ENCODE measurements around the gene LHX4. TPM values are rescaled to one million over a fixed set of nuclear protein-coding genes. Genes with fewer than 3 reads are reported as not detected.

Gene LHX4
- total and polyA plus RNA-seq, 2 of the 13 experiments (the other 11 are each of a cell fraction or from before 2014, with no cell fraction given) = 0.03 to 0.07 TPM

DNA sequence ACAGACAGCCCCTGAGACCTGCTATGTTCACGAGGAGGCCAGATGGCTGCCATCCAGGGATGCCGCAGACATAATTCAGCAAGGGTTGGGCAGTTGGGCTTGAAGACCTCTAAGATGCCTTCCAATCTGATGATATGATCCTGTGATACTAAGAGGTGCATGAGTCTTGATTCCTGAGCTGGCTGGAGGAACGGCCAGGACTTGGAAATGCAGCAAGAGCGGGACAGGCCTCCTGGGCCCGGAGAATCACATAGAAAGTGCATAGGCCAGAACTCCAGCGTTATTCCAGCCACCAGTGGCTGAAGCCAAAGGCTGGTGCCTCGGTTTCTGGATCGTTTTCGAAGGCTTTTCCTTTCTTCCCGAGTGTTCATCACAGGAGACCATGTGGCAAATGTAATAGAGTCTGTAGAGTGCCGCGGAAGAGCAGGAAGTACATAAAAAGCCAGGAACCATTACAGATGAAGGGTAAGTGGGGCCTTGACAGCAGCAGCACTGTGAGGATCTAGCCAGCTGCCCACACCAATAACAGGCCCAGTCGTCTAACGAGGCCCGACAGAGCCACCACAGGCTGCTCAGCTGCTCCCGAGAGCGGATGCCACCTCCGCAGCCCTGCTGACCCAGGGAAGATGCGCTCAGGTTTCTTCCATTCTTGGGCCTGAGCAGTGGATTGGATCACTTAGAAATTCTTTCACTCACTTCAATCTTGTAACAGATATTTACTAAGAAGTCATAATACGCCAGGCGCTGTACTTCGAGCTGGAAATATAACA lies 14.0 kb upstream of the LHX4 start:
- Histone ChIP-seq H3K79me2 (ENCODE audit: insufficient read depth, low read length) (no peaks in the 10 kb centered on the region), H3K9ac (ENCODE audit: insufficient read depth, low read depth, low read length) (no peak overlapping the region), H3K36me3 (replicated peaks in 1 of 2; ENCODE audit: control insufficient read depth in 1 of 2, insufficient read depth in 2 of 2, low read length in 2 of 2) (no peaks in the 10 kb centered on the region), H3K9me3 (ENCODE audit: low read length) (no peaks in the 10 kb centered on the region), H4K20me1 (ENCODE audit: insufficient read depth, low read length) (no peaks in the 10 kb centered on the region), H2AFZ (ENCODE audit: low read length) (no peak overlapping the region), H3K27me3 (ENCODE audit: control insufficient read depth in 1 of 2, insufficient read depth in 2 of 2, low read length in 2 of 2) (peaks cover 3 to 43% of the 10 kb centered on the region in 2 experiments; a peak in 4 of 5 replicates), H3K27ac (ENCODE audit: extremely low read length, insufficient read depth, low read length) (no peak overlapping the region), H3K4me1 (ENCODE audit: insufficient read depth, low read length) (no peaks in the 10 kb centered on the region), H3K4me3 (replicated peaks in 1 of 3; ENCODE audit: insufficient read depth in 1 of 3, low read depth in 2 of 3, low read length in 3 of 3) (no peak overlapping the region), H3K4me2 (ENCODE audit: low read depth, low read length) (no peak overlapping the region)
- ChIA-PET POLR2A (no interaction called here), CTCF (ENCODE audit: low intra/inter-chr PET ratio, low total read pairs) (no interaction called here)
- no peak for TF ChIP-seq POLR2AphosphoS5 (IDR thresholded peaks at IDR 0.05; ENCODE audit: low read depth, low read length)
- TF ChIP-seq, protein P1, sequence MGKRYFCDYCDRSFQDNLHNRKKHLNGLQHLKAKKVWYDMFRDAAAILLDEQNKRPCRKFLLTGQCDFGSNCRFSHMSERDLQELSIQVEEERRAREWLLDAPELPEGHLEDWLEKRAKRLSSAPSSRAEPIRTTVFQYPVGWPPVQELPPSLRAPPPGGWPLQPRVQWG (CRISPR knock-in tag; IDR thresholded peaks at IDR 0.05; ENCODE audit: borderline replicate concordance, low read depth) = no peak
- TF ChIP-seq, protein P2, sequence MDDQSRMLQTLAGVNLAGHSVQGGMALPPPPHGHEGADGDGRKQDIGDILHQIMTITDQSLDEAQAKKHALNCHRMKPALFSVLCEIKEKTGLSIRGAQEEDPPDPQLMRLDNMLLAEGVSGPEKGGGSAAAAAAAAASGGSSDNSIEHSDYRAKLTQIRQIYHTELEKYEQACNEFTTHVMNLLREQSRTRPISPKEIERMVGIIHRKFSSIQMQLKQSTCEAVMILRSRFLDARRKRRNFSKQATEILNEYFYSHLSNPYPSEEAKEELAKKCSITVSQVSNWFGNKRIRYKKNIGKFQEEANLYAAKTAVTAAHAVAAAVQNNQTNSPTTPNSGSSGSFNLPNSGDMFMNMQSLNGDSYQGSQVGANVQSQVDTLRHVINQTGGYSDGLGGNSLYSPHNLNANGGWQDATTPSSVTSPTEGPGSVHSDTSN (CRISPR knock-in tag; IDR thresholded peaks at IDR 0.05; ENCODE audit: borderline replicate concordance) = no peak
- TF ChIP-seq KLF11 (CRISPR knock-in tag; IDR thresholded peaks at IDR 0.05) = no peak
- TF ChIP-seq BORCS8-MEF2B (CRISPR knock-in tag; IDR thresholded peaks at IDR 0.05) = no peak
- TF ChIP-seq NFE2L2 (IDR thresholded peaks at IDR 0.05; ENCODE audit: low read length) = no peak
- TF ChIP-seq, protein P3, sequence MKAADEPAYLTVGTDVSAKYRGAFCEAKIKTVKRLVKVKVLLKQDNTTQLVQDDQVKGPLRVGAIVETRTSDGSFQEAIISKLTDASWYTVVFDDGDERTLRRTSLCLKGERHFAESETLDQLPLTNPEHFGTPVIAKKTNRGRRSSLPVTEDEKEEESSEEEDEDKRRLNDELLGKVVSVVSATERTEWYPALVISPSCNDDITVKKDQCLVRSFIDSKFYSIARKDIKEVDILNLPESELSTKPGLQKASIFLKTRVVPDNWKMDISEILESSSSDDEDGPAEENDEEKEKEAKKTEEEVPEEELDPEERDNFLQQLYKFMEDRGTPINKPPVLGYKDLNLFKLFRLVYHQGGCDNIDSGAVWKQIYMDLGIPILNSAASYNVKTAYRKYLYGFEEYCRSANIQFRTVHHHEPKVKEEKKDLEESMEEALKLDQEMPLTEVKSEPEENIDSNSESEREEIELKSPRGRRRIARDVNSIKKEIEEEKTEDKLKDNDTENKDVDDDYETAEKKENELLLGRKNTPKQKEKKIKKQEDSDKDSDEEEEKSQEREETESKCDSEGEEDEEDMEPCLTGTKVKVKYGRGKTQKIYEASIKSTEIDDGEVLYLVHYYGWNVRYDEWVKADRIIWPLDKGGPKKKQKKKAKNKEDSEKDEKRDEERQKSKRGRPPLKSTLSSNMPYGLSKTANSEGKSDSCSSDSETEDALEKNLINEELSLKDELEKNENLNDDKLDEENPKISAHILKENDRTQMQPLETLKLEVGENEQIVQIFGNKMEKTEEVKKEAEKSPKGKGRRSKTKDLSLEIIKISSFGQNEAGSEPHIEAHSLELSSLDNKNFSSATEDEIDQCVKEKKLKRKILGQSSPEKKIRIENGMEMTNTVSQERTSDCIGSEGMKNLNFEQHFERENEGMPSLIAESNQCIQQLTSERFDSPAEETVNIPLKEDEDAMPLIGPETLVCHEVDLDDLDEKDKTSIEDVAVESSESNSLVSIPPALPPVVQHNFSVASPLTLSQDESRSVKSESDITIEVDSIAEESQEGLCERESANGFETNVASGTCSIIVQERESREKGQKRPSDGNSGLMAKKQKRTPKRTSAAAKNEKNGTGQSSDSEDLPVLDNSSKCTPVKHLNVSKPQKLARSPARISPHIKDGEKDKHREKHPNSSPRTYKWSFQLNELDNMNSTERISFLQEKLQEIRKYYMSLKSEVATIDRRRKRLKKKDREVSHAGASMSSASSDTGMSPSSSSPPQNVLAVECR (CRISPR knock-in tag; IDR thresholded peaks at IDR 0.05; ENCODE audit: borderline replicate concordance) = no peak
- TF ChIP-seq, protein P4, sequence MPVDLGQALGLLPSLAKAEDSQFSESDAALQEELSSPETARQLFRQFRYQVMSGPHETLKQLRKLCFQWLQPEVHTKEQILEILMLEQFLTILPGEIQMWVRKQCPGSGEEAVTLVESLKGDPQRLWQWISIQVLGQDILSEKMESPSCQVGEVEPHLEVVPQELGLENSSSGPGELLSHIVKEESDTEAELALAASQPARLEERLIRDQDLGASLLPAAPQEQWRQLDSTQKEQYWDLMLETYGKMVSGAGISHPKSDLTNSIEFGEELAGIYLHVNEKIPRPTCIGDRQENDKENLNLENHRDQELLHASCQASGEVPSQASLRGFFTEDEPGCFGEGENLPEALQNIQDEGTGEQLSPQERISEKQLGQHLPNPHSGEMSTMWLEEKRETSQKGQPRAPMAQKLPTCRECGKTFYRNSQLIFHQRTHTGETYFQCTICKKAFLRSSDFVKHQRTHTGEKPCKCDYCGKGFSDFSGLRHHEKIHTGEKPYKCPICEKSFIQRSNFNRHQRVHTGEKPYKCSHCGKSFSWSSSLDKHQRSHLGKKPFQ (CRISPR knock-in tag; IDR thresholded peaks at IDR 0.05; ENCODE audit: insufficient replicate concordance) = no peak
- no peak for TF ChIP-seq ZNF20 (CRISPR knock-in tag; IDR thresholded peaks at IDR 0.05)
- no peak for TF ChIP-seq CHD2 (IDR thresholded peaks at IDR 0.05; ENCODE audit: low read depth, low read length)
- TF ChIP-seq CEBPG (CRISPR knock-in tag; IDR thresholded peaks at IDR 0.05) = no peak
- TF ChIP-seq JUND (CRISPR knock-in tag; IDR thresholded peaks at IDR 0.05) = no peak
- TF ChIP-seq, protein P5, sequence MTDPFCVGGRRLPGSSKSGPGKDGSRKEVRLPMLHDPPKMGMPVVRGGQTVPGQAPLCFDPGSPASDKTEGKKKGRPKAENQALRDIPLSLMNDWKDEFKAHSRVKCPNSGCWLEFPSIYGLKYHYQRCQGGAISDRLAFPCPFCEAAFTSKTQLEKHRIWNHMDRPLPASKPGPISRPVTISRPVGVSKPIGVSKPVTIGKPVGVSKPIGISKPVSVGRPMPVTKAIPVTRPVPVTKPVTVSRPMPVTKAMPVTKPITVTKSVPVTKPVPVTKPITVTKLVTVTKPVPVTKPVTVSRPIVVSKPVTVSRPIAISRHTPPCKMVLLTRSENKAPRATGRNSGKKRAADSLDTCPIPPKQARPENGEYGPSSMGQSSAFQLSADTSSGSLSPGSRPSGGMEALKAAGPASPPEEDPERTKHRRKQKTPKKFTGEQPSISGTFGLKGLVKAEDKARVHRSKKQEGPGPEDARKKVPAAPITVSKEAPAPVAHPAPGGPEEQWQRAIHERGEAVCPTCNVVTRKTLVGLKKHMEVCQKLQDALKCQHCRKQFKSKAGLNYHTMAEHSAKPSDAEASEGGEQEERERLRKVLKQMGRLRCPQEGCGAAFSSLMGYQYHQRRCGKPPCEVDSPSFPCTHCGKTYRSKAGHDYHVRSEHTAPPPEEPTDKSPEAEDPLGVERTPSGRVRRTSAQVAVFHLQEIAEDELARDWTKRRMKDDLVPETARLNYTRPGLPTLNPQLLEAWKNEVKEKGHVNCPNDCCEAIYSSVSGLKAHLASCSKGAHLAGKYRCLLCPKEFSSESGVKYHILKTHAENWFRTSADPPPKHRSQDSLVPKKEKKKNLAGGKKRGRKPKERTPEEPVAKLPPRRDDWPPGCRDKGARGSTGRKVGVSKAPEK (CRISPR knock-in tag; IDR thresholded peaks at IDR 0.05; ENCODE audit: borderline replicate concordance) = no peak
- in situ Hi-C loops (cut with HindIII; ENCODE audit: extremely low pct_ligation_motif_present, low pct_unique_long_range_greater_than_20kb) = no loop called here
- WGBS (ENCODE audit: low lambda C conversion rate) = 48% methylated on average over 15 of the region's 22 CpGs
- DNase-seq (ENCODE audit: low spot score) (no peak), ATAC-seq (no peak; the same call in 2 of the 3 replicates), FAIRE-seq (no peak)
- intact Hi-C loops (cut with micrococcal nuclease; ENCODE audit: unreplicated experiment) = no loop called here
- no TSS peak for BruUV-seq (replicated peaks)
